OCI-LY1 (cell line): Measurements from ENCODE around the gene MYORG.

Source experiments
- H2AFZ ChIP-seq: fragments of 200-600 bp; sonication (generic), shearing (Covaris generic); 2 replicates; pipeline ENCODE4 v1.6.0; 2014; ENCODE audit warnings: antibody characterized with exemption, mild to moderate bottlenecking, low read length
- H3F3A ChIP-seq: fragments of 200-600 bp; sonication (generic), shearing (Covaris generic); 2 replicates; pipeline ENCODE4 v1.6.0; 2014; ENCODE audit warnings: mild to moderate bottlenecking, antibody characterized with exemption, low read length, moderate library complexity; ENCODE audit not compliant: insufficient read depth
- H3K27ac ChIP-seq: fragments of 200-600 bp; sonication (generic); 2 replicates; pipeline ENCODE4 v1.5.1; 2014; ENCODE audit warnings: low read length, mixed run types, mild to moderate bottlenecking, low read depth; ENCODE audit not compliant: poor library complexity, severe bottlenecking
- H3K27me3 ChIP-seq: fragments of 200-600 bp; sonication (generic); 2 replicates; pipeline ENCODE4 v1.6.0; 2014; ENCODE audit warnings: antibody characterized with exemption, mild to moderate bottlenecking, low read length, moderate library complexity; ENCODE audit not compliant: insufficient read depth
- H3K36me3 ChIP-seq: fragments of 200-600 bp; sonication (generic); 2 replicates; pipeline ENCODE4 v1.6.1; 2014; ENCODE audit warnings: mild to moderate bottlenecking, antibody characterized with exemption, low read length, moderate library complexity, mixed read lengths; ENCODE audit not compliant: insufficient read depth
- H3K4me1 ChIP-seq: fragments of 200-600 bp; sonication (generic); 2 replicates; pipeline ENCODE4 v1.5.1; 2014; ENCODE audit warnings: mild to moderate bottlenecking, low read length, moderate library complexity; ENCODE audit not compliant: insufficient read depth, severe bottlenecking
- H3K4me2 ChIP-seq: fragments of 200-600 bp; sonication (generic), shearing (Covaris generic); 2 replicates; pipeline ENCODE4 v1.6.1; 2014; ENCODE audit warnings: low read length
- H3K4me3 ChIP-seq: fragments of 200-600 bp; sonication (generic); 2 replicates; pipeline ENCODE4 v1.5.1; 2014; ENCODE audit warnings: low read length, low read depth, mild to moderate bottlenecking, mixed read lengths; ENCODE audit not compliant: poor library complexity, severe bottlenecking
- H3K79me2 ChIP-seq: fragments of 200-600 bp; shearing (Covaris generic); 2 replicates; pipeline ENCODE4 v1.6.1; 2016; ENCODE audit warnings: mixed run types, low read length, mixed read lengths; ENCODE audit not compliant: insufficient read depth
- H3K9ac ChIP-seq: fragments of 200-600 bp; sonication (generic), shearing (Covaris generic); 2 replicates; pipeline ENCODE4 v1.6.1; 2014; ENCODE audit warnings: mild to moderate bottlenecking, low read length, mixed read lengths
- H3K9me2 ChIP-seq: fragments of 200-600 bp; sonication (generic), shearing (Covaris generic); 2 replicates; pipeline ENCODE4 v1.6.1; 2014; ENCODE audit warnings: low read depth, mild to moderate bottlenecking, low read length, mixed read lengths
- H3K9me3 ChIP-seq: fragments of 200-600 bp; shearing (Covaris generic); 2 replicates; pipeline ENCODE4 v1.6.1; 2014; ENCODE audit warnings: low read length, mixed read lengths
- H4K20me1 ChIP-seq: fragments of 200-600 bp; sonication (generic), shearing (Covaris generic); 2 replicates; pipeline ENCODE4 v1.6.0; 2016; ENCODE audit warnings: mild to moderate bottlenecking, low read length; ENCODE audit not compliant: insufficient read depth
- EZH2 ChIP-seq: fragments of 200-600 bp; sonication (generic), shearing (Covaris generic); IDR thresholded peaks from 2 replicates; pipeline ENCODE4 v1.8.0; 2017; ENCODE audit warnings: borderline replicate concordance, mixed run types, mild to moderate bottlenecking, antibody characterized with exemption, low read length, moderate library complexity, mixed read lengths
- TF ChIP-seq, protein P1 (sequence below): fragments of 200-600 bp; sonication (generic), shearing (Covaris generic); IDR thresholded peaks from 2 replicates; pipeline ENCODE4 v1.5.1; 2017; ENCODE audit warnings: mild to moderate bottlenecking, antibody characterized with exemption, low read length, moderate library complexity, mixed read lengths

The MYORG gene

DNA sequence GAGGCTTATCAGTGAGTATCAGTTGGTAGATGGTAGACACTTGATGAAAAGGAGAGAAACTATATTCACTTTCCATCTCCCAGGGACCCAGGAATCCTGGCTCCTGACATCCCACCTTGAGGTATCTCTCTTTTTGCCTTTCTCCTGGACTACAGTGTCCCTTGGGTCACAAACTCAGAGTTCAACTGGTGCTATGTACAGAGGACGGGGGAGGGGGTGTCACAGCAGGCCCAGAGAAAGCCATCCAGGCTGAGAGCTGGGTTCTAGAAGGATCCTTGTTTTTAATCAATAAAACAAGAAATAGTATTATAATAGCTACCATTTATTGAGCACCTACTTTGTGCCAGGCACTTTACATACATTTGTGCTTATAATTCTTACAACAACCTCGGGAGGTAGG, 10.3 kb downstream of the MYORG start:
- no peak for TF ChIP-seq EZH2
- TF ChIP-seq, protein P1, sequence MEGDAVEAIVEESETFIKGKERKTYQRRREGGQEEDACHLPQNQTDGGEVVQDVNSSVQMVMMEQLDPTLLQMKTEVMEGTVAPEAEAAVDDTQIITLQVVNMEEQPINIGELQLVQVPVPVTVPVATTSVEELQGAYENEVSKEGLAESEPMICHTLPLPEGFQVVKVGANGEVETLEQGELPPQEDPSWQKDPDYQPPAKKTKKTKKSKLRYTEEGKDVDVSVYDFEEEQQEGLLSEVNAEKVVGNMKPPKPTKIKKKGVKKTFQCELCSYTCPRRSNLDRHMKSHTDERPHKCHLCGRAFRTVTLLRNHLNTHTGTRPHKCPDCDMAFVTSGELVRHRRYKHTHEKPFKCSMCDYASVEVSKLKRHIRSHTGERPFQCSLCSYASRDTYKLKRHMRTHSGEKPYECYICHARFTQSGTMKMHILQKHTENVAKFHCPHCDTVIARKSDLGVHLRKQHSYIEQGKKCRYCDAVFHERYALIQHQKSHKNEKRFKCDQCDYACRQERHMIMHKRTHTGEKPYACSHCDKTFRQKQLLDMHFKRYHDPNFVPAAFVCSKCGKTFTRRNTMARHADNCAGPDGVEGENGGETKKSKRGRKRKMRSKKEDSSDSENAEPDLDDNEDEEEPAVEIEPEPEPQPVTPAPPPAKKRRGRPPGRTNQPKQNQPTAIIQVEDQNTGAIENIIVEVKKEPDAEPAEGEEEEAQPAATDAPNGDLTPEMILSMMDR: no peak
- Histone ChIP-seq H3K36me3 (peaks cover 22% of the 10 kb centered on the region), H4K20me1 (no peaks in the 10 kb centered on the region), H2AFZ (no peak overlapping the region), H3K9ac (no peak overlapping the region), H3K9me3 (no peaks in the 10 kb centered on the region), H3K4me3 (no peak overlapping the region), H3K4me1 (no peaks in the 10 kb centered on the region), H3F3A (no peaks in the 10 kb centered on the region), H3K79me2 (no peaks in the 10 kb centered on the region), H3K27ac (no peak overlapping the region), H3K9me2 (no peaks in the 10 kb centered on the region), H3K27me3 (no peaks in the 10 kb centered on the region), H3K4me2 (no peak overlapping the region)

DNA sequence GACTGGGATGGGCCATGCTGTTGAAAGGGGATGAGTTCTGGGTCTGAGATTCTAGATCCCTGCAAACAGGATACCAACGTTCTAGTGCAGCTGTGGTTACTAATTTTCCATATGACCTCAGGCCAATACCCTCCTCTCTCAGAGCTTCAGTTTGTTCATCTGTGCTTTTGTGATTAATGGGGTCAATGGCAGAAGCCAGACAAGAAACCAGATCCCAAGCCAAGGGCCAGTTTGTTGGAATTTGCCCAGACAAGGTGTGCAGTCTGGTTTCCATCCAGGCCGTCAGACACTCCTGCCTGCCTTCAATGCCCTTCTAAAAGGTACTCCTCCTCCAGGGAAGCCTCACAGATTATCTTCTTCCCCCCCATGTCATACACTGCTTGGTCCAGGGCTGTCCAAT, 11.4 kb downstream of the MYORG start:
- TF ChIP-seq, protein P1: no peak
- no peak for TF ChIP-seq EZH2
- Histone ChIP-seq H3K27me3 (no peaks in the 10 kb centered on the region), H3K79me2 (no peaks in the 10 kb centered on the region), H3F3A (no peaks in the 10 kb centered on the region), H2AFZ (no peak overlapping the region), H3K27ac (no peak overlapping the region), H3K9me2 (no peaks in the 10 kb centered on the region), H3K9me3 (no peaks in the 10 kb centered on the region), H3K4me2 (no peak overlapping the region), H3K9ac (no peak overlapping the region), H3K4me3 (no peak overlapping the region), H3K36me3 (peaks cover 11% of the 10 kb centered on the region), H3K4me1 (no peaks in the 10 kb centered on the region), H4K20me1 (no peaks in the 10 kb centered on the region)

DNA sequence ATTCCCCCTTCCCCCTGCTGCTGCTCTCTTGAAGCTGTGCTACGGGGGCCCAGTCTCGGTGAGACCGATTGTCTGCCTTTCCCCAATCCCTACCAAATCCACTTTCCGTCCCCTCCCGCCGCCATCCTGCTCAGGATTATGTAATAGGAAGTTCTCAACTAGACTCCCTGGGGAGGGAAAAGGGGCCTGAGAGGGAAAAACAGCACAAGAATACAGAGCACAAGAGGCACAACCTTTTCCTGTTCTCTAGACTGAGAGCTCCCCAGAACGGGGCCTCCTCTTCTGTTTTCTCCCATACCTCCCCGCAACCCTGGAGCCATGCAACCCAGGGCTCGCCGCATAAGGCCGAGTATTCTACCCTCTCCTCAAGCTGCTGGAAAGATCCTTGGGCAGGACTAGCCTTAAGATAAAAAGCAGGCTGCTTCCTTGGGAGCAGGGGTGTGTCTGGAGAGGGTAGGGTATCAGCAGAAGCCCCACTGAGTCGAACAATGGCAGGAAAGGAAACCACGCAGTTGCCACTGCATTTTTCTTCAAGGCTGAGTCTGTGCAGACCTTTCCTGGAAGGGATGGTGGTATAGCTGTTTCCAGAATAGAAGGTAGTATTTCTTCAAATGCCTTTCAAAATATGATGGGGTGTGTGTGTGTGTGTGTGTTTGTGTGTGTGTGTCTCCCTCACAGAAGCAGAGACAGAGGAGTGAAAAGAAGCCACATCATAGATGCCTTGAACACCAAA, 12.9 kb downstream of the MYORG start:
- Histone ChIP-seq H2AFZ (no peak overlapping the region), H3K4me3 (no peak overlapping the region)

More for the DNA sequence above, 12.9 kb downstream of the MYORG start:
- Histone ChIP-seq H3K36me3 (peaks cover 4% of the 10 kb centered on the region), H3K79me2 (no peaks in the 10 kb centered on the region), H3F3A (no peaks in the 10 kb centered on the region), H3K9ac (no peak overlapping the region), H3K4me2 (no peak overlapping the region), H3K27me3 (no peaks in the 10 kb centered on the region), H3K4me1 (no peaks in the 10 kb centered on the region), H3K27ac (no peak overlapping the region), H3K9me2 (no peaks in the 10 kb centered on the region), H3K9me3 (no peaks in the 10 kb centered on the region), H4K20me1 (no peaks in the 10 kb centered on the region)
- TF ChIP-seq EZH2: no peak
- TF ChIP-seq, protein P1: no peak
